Activated CD8-positive, alpha-beta memory T cell treated with anti-CD3 and anti-CD28 coated beads for 4 hours (primary cell): Measurements from ENCODE around the gene ESRRB.

Source experiments
- DNase-seq, 2 donors: peaks; one replicate each; pipeline ENCODE4 v3.0.0-alpha.2; 2020; ENCODE audit warnings: low read depth in 2 of 2

Gene ESRRB

DNA sequence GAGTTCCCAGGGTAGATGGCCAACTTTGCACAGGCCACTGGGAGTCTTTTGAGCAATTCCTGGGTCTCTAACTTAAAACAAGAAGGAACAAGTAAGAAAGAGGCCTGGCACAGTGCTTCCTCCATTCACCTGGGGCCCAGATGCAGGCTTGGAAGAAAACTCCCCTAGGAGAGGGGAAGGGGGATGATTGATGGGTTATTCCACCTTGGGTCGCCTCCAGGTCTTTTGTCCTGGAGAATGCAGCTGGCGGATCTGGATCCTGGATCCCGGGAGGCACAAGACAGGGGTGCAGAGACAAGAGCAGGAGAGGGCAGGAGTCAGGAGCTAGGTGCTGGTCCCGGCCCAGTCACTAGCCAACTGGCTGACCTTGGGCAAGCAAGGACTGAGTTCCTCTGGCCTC, 74.5 kb downstream of the ESRRB start:
- no peak for DNase-seq

DNA sequence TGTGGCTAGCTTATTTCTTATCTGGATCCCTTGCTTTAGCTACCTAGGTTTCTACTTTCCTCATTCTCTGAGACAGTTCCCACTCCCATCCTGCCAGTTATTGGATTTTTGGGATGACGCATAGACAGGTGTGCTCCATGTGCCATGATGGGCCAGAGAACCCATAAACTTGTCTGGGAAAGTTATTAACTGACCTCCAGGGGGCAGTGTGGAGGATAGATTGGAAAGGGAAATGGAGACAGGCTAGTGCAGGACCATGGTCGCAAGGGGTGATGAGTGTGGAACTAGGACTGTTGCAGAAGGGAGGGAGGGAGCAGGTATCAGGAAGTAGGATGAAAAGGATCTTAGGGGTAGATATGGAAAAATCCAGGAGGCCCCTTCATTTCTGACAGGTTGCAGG, 80.3 kb downstream of the ESRRB start:
- no peak for DNase-seq

DNA sequence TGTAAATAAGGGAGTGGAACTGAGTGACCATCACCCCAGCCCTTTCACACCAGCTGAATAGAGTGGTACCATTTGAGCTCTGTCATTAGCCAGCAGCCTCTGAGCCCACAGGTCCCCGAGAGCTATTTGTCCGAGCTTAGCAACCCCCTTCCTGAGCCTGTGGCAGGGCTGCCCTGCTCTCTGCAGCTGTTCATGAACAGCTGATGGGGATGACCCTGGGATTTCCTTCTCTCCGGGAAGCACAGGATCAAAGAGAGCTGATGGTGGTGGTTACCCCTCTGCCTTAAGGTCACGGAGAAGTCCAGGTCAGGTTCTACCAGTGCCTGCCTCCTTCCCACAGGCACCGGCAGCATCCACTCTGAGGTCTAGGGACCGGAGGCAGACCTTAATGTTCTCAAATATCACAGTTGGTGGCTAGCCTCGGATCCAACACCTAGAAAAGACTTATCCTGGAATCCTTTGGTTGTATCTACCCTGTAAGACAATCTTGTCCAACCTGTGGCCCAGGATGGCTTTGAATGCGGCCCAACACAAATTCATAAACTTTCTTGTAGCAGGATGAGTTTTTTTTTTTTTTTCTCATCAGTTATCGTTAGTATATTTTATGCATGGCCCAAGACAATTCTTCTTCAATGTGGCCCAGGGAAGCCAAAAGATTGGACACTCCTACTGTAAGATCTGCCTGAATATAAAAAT, 81.1 kb downstream of the ESRRB start:
- DNase-seq: no peak

DNA sequence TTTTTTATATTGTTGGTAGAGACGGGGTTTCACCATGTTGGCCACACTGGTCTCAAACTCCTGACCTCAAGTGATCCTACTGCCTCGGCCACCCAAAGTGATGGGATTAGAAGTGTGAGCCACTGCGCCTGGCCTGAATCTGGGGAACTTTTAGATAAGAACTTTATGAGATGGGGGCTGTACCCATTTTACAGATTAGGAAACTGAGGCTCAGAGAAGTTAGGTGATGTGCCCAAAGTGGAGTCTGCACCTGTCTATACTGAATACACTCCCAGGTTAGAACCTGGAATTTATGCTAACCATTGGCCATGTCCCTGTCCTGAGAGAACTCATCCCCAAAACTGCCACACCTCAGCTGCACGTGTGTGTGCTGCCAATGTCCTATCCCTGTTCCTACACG, 81.9 kb downstream of the ESRRB start:
- DNase-seq: no peak

DNA sequence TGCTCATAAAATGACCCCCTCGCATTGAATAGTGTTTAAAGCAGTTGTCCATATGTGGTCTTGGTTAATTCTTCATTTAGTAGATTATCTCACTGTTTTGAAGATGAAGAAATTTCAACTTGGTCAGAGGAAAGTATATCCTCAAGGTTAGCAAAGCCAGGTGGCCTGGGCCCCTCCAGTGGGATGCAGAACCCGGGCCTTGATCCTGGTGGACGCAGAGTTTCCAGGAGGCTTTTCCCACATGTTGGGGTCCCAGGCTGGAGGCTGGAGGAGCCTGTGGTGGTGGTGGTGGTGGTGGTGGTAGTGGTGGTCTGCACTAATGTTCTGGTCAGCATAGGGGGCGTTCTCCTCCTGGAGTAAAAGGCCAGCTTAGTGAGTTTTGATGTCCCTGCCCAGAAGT, 85.9 kb downstream of the ESRRB start:
- DNase-seq: no peak

DNA sequence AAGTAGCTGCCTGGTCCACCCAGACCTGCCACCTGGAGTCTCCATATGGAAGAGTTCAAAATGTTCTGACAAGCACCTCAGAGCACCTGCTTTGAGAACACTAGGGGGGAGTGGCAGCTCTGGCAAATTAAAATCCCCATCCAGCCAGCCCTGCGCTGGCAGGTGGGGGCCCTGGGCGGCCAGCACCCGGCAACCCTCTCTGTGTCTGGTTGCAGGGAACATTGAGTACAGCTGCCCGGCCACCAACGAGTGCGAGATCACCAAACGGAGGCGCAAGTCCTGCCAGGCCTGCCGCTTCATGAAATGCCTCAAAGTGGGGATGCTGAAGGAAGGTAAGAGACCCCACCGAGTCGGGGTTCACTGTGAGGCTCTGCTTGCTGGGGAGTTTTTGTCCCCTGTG, 86.4 kb downstream of the ESRRB start:
- DNase-seq: no peak

DNA sequence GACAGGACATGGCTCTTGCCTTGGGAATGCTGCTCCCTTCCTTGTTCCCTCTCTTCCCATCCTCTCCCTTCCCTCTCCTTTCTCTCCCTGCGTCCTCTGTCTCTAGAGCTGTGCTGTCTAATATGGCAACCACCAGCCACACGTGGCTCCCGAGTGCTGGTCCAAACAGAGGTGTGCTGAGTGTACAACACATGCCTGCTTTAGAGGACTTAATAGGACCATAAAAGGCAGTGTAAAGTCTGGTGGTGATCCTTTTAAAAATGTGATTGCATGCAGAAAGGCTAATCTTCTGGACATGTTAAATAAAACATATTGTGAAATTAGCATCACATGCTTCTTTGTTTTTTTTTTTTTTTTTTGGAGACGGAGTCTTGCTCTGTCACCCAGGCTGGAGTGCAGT, 87.2 kb downstream of the ESRRB start:
- DNase-seq: no peak

DNA sequence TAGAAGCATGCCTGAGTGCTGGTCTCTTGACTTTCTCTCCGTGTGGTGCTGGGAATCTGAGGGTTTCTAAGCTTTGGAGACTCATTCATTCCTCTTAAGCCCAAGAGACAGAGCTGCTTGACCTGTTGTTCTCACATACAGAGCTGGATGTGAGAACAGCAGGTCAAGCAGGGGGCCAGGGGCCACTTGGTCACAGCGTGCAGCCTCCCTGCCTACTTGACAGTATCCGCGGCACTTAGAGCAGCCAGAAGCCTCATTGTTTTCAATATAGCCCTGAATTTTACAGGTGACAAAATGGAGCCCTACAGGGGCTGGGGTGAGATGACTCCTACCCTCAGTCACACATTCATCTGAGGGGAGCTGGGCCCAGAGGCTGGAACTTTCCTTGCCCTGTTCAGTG, 88.9 kb downstream of the ESRRB start:
- DNase-seq: no peak

DNA sequence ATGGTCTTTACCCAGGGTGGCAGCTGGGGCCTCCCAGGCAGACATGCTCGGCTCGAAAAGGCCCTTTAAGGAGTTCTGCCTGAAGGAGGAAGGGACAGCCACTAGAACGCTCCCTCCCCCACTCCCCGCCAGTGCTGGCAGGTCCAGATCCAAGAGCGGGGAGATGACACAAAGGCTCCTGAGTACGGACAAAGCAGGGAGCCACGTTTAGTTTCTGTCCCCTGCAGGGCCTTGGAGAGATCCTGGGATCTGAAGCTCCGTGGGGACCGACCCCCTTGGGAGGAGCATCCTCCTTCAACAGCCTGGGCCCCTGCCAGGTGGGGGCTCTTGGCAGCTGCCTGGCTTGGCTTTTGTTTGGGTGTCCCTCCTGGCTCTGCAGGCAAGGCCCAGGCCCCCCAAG, 89.7 kb downstream of the ESRRB start:
- DNase-seq: no peak

DNA sequence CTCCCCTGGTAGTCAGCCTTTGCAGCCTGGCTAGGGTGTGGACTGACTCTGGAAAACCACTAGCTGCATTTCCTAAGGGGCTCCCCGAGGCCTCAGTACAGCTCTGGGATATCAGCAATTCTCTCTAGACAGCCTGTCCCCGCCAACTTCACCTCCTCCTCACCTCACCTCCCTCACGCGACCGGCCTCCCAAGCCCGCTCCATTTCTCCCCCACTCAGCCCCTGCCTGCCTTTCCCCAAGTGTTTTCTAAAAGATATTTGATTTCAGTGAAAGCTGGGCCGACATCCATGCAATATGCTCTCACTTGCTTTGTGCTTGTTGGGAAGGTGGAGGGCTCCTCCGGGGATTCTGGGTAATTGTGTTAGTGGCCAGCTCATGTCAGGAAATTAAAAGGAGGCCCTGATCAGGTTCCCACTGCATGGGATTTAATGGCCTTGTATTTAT, 91.8 kb downstream of the ESRRB start:
- DNase-seq: no peak

DNA sequence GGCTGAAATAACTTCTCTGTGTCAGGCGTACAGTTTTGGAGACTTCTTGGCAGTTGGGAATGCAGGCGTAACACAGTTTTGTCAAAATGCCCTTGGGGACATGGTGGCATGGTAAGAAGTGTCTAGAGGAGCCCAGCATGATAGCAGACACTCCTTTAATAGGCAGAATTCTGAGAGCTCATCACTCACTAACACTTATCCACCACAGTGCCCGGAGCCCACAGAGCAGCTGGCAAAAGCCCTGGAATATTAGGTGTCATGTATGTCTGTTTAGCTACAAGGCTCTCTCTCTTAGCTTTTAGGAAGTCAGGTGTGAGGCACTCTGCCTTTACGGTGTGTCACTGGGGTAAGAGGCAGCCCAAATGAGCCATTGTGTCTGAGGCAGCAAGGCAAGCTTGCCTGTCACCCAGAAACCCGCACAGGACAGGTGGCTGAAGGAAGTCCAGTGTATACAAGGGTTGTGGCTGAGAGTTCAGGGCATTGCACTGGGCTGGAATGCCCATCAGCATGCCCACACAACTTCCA, 96.3 kb downstream of the ESRRB start:
- no peak for DNase-seq

DNA sequence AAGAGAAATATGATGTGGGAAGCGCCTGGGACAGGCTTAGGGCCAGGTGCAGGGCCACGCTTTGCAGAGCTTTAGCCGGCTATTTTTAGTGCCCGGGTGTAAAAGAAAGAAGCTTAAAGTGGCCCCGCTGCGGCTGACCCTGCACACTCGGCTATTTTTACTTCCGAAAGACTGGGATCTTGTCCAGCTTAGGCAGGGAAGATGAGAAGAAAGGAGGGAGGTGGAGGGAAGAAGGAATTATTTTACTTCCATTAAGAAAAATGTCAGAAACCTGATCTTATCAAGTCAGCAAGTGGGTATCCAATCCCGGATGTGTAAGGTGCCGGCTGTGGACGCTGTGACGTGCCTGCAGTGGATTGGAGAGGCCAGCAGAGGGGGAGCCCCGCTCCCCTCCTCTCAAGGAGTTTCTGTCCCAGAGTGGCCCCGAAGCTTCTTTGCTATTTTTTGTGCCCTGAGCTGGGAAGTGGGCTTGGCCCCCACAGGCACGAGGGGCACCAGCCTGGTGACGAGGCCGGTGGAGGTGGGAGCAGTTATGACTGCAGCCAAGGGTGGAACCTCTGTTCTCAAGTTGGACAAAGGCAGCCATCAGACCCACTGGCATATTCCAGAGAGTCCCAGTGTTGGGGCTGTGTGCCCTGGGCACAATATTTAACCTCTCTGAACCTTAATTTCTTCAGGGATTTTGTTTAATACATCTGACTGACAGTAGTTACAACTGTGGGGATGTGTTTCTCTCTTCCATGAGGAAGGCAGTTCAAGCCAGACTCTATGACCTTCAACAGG, 97.7 kb downstream of the ESRRB start:
- no peak for DNase-seq

DNA sequence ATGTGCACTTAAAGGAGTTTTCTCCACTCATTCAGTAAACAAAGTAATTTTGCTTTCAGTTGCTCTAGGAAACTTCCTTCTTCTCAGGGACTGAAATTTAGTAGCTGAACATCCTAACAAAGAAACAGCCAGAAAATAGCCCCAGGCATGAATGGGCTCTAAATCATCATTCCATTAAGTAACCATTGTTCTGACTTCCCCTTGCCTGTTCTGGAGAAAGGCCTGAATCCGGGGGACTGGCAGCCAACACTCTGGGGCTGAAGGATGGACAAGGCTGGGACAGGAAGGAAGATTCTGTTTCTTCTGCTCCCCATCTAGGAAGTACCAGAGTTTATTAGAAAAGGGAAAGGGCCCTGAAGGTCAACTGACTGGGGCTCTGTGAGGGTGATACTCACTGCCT, 104.5 kb downstream of the ESRRB start:
- no peak for DNase-seq

DNA sequence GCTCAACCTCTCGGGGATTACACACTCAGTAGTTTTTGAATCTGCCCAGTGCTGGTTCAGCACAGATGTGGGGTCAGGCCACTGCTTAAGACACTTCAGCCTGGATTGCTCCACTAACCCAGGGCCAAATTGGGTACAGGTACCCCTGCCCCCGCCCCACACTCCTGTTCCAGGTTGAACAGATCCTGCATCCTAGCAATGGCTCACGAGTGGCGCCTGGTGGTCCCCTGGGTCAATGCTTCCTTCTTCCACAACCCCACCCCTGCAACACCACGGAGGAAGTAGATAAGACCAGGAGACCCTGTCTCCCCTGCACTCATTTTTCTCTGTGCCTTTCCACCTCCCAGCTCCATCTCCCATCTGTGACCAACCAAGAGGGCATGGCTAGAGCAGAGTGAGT, 108.4 kb downstream of the ESRRB start:
- DNase-seq: no peak

DNA sequence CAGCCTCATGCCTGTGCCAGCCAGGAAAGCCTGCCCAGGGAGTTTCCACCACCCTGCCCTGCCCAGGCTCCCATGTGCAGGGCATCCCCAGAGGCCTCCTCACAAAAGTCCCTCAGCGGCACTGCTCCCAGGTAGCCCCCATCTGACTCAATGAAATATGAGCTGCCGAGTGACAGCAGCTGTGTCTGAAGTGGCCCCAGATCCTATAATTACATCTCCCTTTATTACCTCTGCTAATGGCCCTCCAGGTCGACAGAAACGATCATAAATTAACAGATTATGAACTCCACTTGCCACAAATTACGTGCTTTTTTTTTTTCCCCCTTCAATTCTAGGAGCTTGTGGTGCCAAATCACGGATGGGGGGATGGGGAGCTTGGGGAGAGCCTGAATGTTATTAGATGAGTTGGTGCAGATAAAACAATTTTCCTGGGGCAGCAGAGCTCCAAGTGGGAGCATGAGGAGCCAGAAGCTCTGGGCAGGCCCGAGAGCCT, 110.4 kb downstream of the ESRRB start:
- no peak for DNase-seq

DNA sequence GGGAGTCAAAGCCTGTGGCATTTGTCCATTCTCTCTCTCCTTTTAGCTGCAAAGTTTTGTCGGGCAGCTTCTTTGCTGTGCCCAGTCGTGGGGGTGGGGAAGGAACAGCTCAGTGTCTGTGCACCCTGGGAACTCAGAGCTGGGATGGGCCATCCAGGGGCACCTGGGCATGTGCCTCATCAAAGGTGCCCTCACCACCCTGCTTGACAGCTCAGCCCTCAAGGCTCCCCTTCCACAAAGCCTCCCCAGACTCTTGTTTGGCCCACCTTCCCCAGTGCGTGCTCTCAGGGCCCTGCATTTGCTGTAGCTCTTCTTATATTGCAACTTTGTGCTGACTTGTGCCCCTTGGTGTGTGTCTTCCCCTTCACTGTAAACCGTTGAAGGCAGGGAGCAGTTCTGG, 112.6 kb downstream of the ESRRB start:
- DNase-seq: no peak

DNA sequence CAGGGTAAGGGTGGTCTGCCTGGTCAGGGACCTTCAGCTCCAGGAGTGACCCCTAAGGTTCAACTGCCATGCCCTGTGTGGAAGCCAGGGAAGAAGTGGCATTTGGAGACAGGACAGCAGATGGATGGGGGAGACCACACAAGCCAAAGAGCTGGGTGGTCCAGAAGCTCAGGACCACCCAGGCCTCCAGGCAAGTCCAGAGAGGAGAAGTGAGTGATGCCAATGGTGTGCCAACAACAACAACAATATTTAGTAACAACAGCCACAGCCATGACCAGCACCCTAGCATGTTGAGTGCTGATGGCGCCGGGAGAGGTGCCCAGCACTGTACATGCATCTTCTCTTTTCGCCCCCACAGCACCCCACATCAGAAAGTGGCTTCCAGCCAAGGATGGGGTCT, 113.7 kb downstream of the ESRRB start:
- no peak for DNase-seq

DNA sequence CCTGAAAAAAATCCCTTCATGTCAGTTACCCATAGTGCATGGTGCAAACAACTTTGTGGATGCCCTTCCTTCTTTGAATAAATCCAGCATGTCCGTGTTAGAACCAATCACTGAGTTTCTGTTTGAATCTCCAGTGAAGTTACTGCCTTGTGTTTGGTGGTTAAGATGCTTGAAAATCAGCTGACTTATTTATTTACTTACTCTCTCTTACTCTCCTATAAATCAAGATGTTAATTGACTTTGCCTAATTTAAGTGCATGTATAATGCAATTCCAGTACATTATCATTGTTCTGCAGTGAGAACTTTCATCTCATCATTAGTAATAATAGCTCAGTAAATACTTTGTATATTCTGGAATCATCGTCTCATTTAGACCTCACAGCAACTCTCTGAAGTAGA, 114.2 kb downstream of the ESRRB start:
- DNase-seq: no peak

DNA sequence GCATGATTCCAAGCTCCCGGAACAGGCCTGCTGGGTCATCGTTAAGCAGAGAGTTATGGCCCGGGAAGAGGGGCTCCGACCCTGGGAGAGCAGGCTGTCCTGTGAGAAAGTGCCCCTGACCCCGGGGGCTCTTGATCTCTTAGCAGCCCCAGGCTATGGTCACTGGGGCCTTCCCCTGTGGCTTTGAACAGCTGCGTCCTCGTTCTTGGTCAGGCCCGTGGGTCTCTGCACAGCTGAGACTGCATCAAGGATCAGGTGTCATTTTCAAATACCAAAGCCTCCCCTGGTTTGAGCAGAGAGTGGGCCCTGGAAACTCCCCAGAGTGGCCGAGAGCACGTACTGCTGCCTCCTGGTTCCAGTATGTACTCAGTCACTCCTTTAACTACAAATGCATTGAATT, 114.8 kb downstream of the ESRRB start:
- DNase-seq: no peak

DNA sequence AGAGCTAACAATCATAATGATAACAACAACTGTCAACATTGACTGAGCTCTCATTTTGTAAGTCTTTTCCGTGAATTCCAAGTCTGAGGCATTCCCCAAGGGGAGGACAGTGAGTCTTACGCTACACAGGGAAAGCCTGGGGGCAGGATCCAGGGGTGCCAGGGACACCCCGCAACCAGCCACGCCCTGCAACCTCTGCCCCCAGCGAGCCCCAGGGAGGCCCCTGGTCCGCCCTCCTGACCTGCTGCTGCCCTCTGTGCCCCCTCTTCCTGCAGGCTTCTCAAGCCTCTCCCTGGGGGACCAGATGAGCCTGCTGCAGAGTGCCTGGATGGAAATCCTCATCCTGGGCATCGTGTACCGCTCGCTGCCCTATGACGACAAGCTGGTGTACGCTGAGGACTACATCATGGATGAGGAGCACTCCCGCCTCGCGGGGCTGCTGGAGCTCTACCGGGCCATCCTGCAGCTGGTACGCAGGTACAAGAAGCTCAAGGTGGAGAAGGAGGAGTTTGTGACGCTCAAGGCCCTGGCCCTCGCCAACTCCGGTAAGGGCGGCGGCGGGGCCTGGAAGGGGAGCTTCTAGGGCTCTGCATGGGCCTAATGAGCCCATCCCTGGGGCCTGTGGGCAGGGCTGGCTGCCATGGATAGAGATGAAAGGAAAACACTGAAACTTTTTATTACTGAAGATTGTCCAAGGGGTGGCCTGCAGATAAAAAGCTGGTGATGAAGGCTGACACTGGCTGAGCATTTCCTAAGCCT, 115.4 kb downstream of the ESRRB start:
- DNase-seq: no peak

DNA sequence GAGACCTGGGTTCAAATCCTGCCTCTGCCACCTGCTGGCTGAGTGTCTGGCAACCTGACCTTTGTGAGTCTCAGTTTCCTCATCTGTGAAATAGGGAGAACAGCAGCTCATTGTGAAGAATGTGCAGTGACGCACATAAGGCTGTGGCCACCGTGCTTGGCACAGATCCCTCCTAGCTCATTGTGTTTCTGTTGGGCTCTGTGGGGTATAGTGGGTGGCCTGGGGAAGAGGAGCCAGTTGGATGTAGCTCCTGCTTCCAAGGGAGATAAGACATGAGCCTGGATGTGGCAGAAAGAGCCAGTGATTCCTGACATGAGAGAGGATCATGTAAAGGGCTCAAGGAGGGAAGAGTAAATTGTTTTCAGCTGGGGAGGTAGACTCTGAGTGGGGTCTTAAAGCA, 120.0 kb downstream of the ESRRB start:
- no peak for DNase-seq

DNA sequence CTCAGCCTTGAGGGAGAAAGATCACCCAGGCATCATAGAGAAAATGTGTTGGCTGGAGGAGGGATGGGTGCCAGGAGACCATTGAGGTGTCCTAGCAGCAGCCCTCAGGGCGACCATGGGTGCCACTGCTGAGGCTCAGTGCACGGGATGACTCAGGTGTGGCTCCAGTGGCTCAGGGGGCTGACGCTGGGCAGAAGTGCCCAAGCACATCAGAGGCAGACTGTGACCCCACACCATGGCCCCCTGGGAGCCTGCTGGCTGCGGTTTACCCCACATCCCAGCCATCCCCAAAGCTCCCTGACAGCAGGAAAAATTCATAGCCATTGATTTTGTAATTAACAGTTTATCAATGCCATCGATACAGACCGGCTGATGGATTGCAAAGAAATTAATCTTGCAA, 120.7 kb downstream of the ESRRB start:
- DNase-seq: no peak
